Suprapubic skin (tissue), 4 donors: ENCODE results near the gene FBXW2.
"Not testable (repeated sequence)": the region's sequence is repeated elsewhere in the genome, so short reads cannot be mapped to it uniquely, and the experiment has no call there.

ENCODE experiments used
- CTCF ChIP-seq, 2 donors: fragments of 200-600 bp in 1 of 2; fragments of 450-650 bp in 1 of 2; sonication (generic) in 1 of 2; IDR thresholded peaks; one replicate each; pipeline ENCODE4 v1.5.1; 2016 to 2019; ENCODE audit warnings: antibody characterized with exemption in 2 of 2, mild to moderate bottlenecking in 1 of 2, moderate library complexity in 1 of 2
- EP300 ChIP-seq: sonication (generic); formaldehyde crosslinking; IDR thresholded peaks from one replicate; pipeline ENCODE4 v1.6.1; 2017; ENCODE audit warnings: antibody characterized with exemption
- POLR2A ChIP-seq, 2 donors: fragments of 450-650 bp; IDR thresholded peaks; one replicate each; pipeline ENCODE4 v1.6.1; 2017; ENCODE audit warnings: antibody characterized with exemption in 2 of 2, mild to moderate bottlenecking in 2 of 2, moderate library complexity in 2 of 2
- POLR2AphosphoS5 ChIP-seq, 3 donors: sonication (generic); formaldehyde crosslinking; IDR thresholded peaks; one replicate each; pipeline ENCODE4 v1.6.1; 2017; ENCODE audit warnings: antibody characterized with exemption in 3 of 3

- TF ChIP-seq POLR2A (IDR thresholded peaks at IDR 0.05); CTCF (IDR thresholded peaks at IDR 0.05); POLR2AphosphoS5 (IDR thresholded peaks at IDR 0.05); EP300: not testable (repeated sequence)
Measured at GRCh38 chr9:120746366-120746765, 46.9 kb downstream of the FBXW2 start.
